Measurements from ENCODE around the gene OR5AP2. TPM values are rescaled to one million over a fixed set of nuclear protein-coding genes. Genes with fewer than 3 reads are reported as not detected.
A peak's percentile ranks its signal among the peaks of the same experiment; 100 is the strongest.
"Not testable (repeated sequence)": the region's sequence is repeated elsewhere in the genome, so short reads cannot be mapped to it uniquely, and the experiment has no call there.

Gene OR5AP2
- total RNA-seq: not detected

DNA sequence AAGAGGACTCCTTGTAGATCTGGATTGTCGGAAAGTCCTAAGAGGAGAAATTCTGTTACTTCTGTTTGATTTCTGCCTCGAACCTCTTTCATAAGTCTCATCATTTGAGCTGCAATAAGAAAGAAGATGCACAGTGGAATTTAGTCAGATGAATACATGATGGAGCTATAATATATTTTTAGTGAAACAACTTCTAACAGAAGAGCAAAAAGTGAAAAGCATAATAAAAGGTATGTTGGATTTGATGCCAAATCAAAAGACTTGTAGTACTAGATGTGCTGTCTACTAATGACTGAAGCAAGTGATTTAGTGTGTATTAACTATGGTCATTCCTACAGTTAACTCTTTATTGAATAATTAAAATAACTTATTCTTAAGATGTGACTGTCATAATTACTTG is at the start of gene OR5AP2:
Gene OR5AP2, minus strand, starts transcription at position 101 of the 400 bp plus-strand sequence. Its CDS starts 0 bp downstream, at position 101.
- no peak for ATAC-seq

DNA sequence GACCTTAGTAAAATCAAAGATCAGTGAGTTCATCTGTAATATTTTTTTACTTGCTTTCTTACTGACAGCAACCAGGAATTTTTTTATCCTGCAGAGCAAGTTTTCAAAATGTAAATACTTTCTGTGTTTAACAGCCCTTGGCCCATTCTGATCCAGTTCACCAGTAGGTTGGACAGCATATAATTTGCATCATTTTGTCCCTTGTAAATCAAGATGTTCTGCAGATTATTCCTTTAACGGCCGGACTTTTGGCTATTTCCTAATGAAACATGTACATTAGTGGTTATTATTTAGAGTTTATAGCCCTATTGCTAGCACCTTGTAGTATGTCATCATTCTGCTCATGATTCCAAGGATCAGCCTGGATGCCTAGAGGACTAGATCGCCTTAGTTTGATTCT is 48.9 kb upstream of the OR5AP2 start:
- ATAC-seq: not testable (repeated sequence)

DNA sequence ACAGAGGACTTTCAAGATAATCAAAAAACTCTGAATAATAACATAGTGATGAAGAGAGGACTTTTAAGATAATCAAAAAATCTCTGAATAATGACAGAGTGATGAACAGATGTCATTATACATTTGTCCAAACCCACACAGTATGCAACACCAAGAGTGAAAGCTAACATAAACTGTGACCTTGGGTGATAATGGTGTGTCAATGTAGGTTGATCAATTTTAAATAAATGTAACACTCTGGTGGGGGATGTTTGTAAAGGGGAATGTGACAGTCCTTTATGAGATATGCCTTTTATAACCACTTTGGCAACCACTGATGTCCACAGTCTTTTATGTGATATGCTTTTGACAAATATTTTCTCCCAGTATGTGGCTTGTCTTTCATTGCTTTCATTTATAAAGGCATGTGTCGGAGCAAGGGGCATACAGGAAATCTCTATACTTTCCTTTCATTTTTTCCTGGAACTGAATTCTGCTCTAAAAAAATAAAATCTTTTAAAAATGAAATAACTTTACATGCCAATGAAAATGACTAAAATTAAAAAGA is 46.4 kb upstream of the OR5AP2 start:
- ATAC-seq: no peak

DNA sequence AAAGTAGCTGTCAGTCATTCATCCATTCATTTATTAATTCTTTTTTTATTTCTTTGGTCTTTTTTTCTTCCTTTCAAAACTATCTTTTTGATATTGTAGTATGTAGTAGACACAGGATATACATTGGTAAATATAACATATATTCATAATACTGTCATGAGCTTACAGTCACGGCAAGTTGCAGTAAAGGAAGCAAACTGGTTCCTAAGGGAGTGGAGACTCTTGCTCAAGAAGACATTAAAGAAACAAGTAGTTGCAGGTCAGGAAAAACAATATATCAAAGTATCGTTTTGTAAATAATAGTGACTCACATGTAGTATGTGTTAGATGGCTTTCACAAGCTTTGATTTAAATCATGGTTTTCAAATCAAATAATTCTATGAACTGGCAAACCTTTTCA is 28.7 kb upstream of the OR5AP2 start:
- ATAC-seq: peak; percentile 54

DNA sequence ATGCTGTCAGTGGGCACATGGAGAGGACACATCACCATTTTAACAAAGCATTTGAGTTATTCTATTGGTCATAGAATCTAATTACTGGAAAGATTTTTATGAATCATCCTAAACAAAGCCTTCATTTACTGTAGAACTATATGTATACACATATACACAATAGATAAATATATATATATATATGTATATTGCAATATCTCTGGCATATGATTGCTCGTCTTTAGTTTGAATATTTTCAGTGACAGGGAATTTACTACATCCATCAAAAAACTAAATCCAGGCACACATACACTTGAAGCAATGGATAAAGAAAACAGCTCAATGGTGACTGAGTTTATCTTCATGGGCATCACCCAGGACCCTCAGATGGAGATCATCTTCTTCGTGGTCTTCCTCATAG is 21.1 kb upstream of the OR5AP2 start, which contains the start of gene OR5AR1:
Gene OR5AR1, plus strand, starts transcription at position 301 of the 400 bp plus-strand sequence. Its CDS starts 0 bp downstream, at position 301.
- ATAC-seq: no peak

DNA sequence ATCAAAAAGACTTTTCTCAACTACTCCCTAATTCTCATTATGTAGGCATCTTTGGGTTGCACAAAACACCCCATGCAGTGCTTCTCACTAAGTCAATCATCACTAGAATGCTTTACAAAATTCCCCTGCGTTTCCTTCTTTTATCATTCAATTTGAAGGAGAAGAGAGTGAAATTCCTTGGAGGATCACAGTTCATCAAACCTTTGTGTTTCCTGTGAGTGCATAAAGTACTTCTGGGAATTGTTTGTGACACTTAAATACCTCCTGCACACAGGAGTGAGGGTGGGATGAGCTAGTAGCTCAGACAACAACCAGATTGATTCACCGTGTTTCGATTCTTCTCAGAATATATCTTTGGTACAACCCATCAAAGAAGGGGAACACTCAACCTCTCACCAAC is 17.5 kb upstream of the OR5AP2 start:
- no peak for ATAC-seq

DNA sequence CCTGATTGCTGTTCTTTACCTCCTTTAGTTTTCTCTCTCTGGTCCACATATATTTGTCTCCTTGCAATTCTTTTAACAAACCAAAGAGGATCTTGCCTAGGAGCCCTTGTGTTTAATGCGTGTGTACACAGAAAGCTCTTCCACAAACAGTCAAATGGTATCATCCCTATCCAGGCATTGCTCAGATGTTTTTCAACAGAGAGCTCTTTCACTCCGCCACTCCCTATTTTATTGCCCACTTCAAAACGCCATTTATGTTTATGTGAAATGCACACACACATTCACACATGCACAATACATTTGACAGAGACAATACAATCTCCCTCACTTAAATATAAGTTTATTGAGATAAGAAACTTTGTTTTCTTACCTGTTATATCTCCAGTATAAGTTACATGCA is 4.7 kb downstream of the OR5AP2 start:
- ATAC-seq: no peak

DNA sequence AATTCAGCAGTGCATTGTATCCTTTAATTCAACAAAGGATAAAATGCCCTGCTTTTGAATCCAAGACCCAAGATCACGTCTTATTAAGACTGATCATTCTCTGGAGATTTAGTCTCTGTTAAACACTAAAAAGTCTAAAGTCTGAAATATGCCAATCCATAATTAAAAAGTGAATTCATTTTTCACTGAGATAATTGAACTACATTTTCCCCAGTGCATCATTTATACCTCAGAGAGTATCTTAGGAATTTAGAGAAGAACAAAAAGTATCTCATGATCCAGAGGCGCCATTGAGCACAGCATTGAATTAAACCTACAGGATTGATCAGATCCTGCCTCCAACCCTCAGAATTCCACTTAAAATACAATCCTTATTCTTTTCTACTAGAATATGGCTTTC is 5.4 kb downstream of the OR5AP2 start:
- no peak for ATAC-seq

DNA sequence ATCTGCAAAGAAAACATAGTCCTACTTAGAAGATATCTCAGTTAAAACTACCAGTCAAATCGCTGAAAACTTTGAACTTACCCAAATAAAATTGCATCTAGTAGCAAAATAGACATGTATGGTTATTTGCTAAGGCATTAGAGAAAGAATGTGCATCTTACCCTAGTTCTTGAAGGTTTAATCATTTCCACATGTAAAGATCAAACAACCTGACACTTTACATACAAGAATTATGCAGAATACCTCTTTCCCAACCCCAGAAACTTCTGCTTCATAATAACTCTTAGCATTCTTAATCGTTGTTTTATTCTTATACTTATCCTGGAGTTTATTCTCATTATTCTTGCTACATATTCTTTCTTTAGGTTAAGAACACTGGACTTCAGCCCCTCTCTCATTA is 9.9 kb downstream of the OR5AP2 start:
- no peak for ATAC-seq

DNA sequence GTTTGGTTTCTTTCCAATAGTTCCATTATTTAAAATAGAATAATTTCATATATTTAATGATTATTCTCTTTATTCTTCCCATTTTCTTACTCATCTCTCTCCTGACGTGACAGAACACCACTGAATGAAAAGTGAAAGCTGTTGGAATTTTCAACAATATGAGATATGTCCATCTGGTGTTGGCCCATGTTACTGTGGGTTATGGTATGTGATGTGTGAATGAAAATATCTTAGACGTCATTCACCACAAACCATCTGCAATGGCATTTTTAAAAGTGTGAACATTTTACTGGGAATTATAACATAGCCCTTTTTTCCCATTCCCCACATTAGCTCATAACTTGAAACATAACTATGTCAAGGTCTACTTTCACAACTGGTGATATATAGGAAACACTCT is 16.3 kb downstream of the OR5AP2 start:
- ATAC-seq: no peak

DNA sequence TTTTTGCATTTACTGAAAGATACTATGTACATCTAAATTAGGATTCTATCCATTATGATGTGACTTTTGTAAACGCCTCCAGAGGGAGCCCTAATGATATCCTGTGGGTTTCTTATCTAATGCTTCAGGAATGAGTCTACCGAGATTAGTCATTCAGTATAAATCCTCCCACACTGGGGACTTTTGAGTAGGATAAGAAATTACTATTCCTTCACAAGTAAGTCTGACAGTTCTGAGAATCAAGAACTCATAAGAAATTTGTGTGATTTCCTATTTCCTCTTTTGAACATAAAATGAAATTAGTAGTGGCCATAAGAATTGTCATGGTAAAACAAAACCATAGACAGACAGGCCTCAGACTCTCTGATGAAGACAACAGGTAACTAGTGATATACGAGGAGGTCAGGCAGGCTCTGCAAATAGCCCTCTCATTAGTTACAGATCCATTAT is 17.6 kb downstream of the OR5AP2 start:
- ATAC-seq: peak; percentile 53

DNA sequence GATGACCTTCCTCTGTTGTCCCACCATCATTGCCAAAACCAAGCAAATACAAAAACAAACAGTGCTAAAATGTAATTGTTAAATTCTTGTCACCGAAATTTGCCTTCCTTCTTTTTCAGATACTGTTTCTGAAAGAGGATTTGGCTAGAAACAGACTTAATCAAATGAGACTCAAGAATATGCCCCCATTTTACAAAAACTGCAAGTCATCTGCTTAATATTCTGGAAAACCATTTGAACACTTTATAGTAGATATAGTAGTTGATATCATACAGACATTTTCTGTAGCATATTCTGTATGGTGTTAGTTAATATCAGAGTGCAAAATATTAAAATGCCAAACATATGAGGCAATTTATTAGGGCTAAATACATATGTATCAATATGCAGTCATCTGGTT is 31.1 kb downstream of the OR5AP2 start:
- no peak for ATAC-seq

DNA sequence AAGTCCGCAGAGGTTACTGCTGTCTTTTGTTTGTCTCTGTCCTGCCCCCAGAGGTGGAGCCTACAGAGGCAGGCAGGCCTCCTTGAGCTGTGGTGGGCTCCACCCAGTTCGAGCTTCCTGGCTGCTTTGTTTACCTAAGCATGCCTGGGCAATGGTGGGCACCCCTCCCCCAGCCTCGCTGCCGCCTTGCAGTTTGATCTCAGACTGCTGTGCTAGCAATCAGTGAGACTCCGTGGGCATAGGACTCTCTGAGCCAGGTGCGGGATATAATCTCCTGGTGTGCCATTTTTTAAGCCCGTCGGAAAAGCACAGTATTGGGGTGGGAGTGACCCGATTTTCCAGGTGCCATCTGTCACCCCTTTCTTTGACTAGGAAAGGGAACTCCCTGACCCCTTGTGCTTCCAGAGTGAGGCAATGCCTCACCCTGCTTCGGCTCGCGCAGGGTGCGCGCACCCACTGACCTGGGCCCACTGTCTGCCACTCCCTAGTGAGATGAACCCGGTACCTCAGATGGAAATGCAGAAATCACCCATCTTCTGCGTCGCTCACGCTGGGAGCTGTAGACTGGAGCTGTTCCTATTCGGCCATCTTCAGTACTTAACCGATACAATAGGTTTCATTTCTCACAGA is 50.0 kb downstream of the OR5AP2 start:
- ATAC-seq: not testable (repeated sequence)

Other genes with a start within 250 kb of the OR5AP2 start
- gene OR5AL1, start 229.7 kb downstream of the OR5AP2 start, total RNA-seq: not detected
- not detected for gene OR5M3, start 169.1 kb downstream of the OR5AP2 start, total RNA-seq
- gene OR5M8, start 151.1 kb downstream of the OR5AP2 start, total RNA-seq: not detected
- gene OR5M11, start 99.2 kb downstream of the OR5AP2 start, total RNA-seq: not detected
- not detected for gene OR5M10, start 64.7 kb downstream of the OR5AP2 start, total RNA-seq
- gene OR5M1, start 27.6 kb downstream of the OR5AP2 start, total RNA-seq: not detected
- gene OR5AR1, start 21.2 kb upstream of the OR5AP2 start, total RNA-seq: not detected
- not detected for gene OR9G1, start 56.7 kb upstream of the OR5AP2 start, total RNA-seq
- gene OR9G4, start 106.3 kb upstream of the OR5AP2 start, total RNA-seq: not detected

Measured in esophagus mucosa (tissue), 1 donor.